SK-N-SH treated with all-trans-retinoic acid at 6 μM for 48 hours (cell line): ENCODE measurements around the gene MPDU1.

Experiments
- ATAC-seq: fragments of 200-7000 bp; cut with Tn5 transposase; 3 replicates; pipeline ENCODE4 v1.9.1; 2020; ENCODE audit warnings: mild to moderate bottlenecking, moderate library complexity
- ARNTL ChIP-seq: fragments of 450-650 bp; formaldehyde crosslinking; IDR thresholded peaks from 2 replicates; pipeline ENCODE4 v1.5.0; 2020; ENCODE audit warnings: low read depth, mild to moderate bottlenecking, moderate library complexity, borderline replicate concordance
- BACH2 ChIP-seq: fragments of 250-450 bp; sonication (Bioruptor Pico); IDR thresholded peaks from 2 replicates; pipeline ENCODE4 v1.9.0; 2021; ENCODE audit warnings: mild to moderate bottlenecking, borderline replicate concordance
- CREB5 ChIP-seq: fragments of 250-450 bp; sonication (Bioruptor Pico); IDR thresholded peaks from 2 replicates; pipeline ENCODE4 v1.5.1; 2020; ENCODE audit warnings: low read depth, mild to moderate bottlenecking, moderate library complexity
- CSDC2 ChIP-seq: fragments of 250-450 bp; sonication (Bioruptor Pico); IDR thresholded peaks from 2 replicates; pipeline ENCODE4 v1.5.0; 2020; ENCODE audit warnings: mild to moderate bottlenecking, moderate library complexity
- ESRRG ChIP-seq: fragments of 250-450 bp; sonication (Bioruptor Pico); IDR thresholded peaks from 2 replicates; pipeline ENCODE4 v1.6.1; 2021; ENCODE audit warnings: mild to moderate bottlenecking
- ISL1 ChIP-seq: fragments of 250-450 bp; sonication (Bioruptor Pico); IDR thresholded peaks from 2 replicates; pipeline ENCODE4 v2.1.2; 2022; ENCODE audit warnings: mild to moderate bottlenecking, moderate library complexity
- OSR1 ChIP-seq: fragments of 250-450 bp; sonication (Bioruptor Pico); IDR thresholded peaks from 2 replicates; pipeline ENCODE4 v1.8.0; 2022; ENCODE audit warnings: moderate library complexity, mild to moderate bottlenecking, inconsistent platforms
- PATZ1 ChIP-seq: fragments of 250-450 bp; sonication (Bioruptor Pico); IDR thresholded peaks from 2 replicates; pipeline ENCODE4 v1.8.0; 2020; ENCODE audit warnings: mild to moderate bottlenecking, moderate library complexity, borderline replicate concordance
- POU6F1 ChIP-seq: fragments of 250-450 bp; sonication (Bioruptor Pico); IDR thresholded peaks from 2 replicates; pipeline ENCODE4 v1.8.0; 2021; ENCODE audit warnings: low read depth, mild to moderate bottlenecking, moderate library complexity, borderline replicate concordance
- PPARA ChIP-seq: fragments of 250-450 bp; sonication (Bioruptor Pico); IDR thresholded peaks from 2 replicates; pipeline ENCODE4 v1.5.0; 2020; ENCODE audit warnings: mild to moderate bottlenecking, borderline replicate concordance
- RARB ChIP-seq: fragments of 250-450 bp; sonication (Bioruptor Pico); IDR thresholded peaks from 2 replicates; pipeline ENCODE4 v1.8.0; 2021; ENCODE audit warnings: mild to moderate bottlenecking, moderate library complexity
- SNAI2 ChIP-seq: fragments of 250-450 bp; sonication (Bioruptor Pico); IDR thresholded peaks from 2 replicates; pipeline ENCODE4 v1.5.0; 2020; ENCODE audit warnings: mild to moderate bottlenecking, moderate library complexity
- TOX ChIP-seq: fragments of 250-450 bp; sonication (Bioruptor Pico); IDR thresholded peaks from 2 replicates; pipeline ENCODE4 v1.8.0; 2021; ENCODE audit warnings: mild to moderate bottlenecking, moderate library complexity, borderline replicate concordance
- TSHZ2 ChIP-seq: fragments of 250-450 bp; sonication (Bioruptor Pico); IDR thresholded peaks from 2 replicates; pipeline ENCODE4 v1.5.0; 2020; ENCODE audit warnings: mild to moderate bottlenecking, moderate library complexity
- ZC3H10 ChIP-seq: fragments of 250-450 bp; sonication (Bioruptor Pico); IDR thresholded peaks from 2 replicates; pipeline ENCODE4 v1.5.1; 2021; ENCODE audit warnings: mild to moderate bottlenecking, moderate library complexity
- ZFP30 ChIP-seq: fragments of 450-650 bp; formaldehyde crosslinking; IDR thresholded peaks from 2 replicates; pipeline ENCODE4 v1.5.0; 2022; ENCODE audit warnings: mild to moderate bottlenecking, moderate library complexity
- ZNF565 ChIP-seq: fragments of 450-650 bp; formaldehyde crosslinking; conservative IDR thresholded peaks from 2 replicates; pipeline ENCODE4 v1.5.0; 2020; ENCODE audit warnings: low read depth, mild to moderate bottlenecking, moderate library complexity
- ZNF70 ChIP-seq: fragments of 450-650 bp; formaldehyde crosslinking; IDR thresholded peaks from 2 replicates; pipeline ENCODE4 v1.5.0; 2020; ENCODE audit warnings: mild to moderate bottlenecking, moderate library complexity

The MPDU1 gene

DNA sequence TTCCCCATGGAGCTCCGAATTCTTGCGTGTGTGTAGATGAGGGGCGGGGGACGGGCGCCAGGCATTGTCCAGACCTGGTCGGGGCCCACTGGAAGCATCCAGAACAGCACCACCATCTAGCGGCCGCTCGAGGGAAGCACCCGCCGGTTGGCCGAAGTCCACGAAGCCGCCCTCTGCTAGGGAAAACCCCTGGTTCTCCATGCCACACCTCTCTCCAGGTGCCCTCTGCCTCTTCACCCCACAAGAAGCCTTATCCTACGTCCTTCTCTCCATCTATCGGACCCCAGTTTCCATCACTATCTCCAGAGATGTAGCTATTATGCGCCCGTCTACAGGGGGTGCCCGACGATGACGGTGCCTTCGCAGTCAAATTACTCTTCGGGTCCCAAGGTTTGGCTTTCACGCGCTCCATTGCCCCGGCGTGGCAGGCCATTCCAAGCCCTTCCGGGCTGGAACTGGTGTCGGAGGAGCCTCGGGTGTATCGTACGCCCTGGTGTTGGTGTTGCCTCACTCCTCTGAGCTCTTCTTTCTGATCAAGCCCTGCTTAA is 22.6 kb upstream of the MPDU1 start:
- TF ChIP-seq ZFP30 (CRISPR knock-in tag) (no peak), POU6F1 (CRISPR knock-in tag) (no peak), ZNF70 (CRISPR knock-in tag) (no peak), ZNF565 (no peak), CSDC2 (CRISPR knock-in tag) (no peak)
- ATAC-seq = peak; percentile 86

DNA sequence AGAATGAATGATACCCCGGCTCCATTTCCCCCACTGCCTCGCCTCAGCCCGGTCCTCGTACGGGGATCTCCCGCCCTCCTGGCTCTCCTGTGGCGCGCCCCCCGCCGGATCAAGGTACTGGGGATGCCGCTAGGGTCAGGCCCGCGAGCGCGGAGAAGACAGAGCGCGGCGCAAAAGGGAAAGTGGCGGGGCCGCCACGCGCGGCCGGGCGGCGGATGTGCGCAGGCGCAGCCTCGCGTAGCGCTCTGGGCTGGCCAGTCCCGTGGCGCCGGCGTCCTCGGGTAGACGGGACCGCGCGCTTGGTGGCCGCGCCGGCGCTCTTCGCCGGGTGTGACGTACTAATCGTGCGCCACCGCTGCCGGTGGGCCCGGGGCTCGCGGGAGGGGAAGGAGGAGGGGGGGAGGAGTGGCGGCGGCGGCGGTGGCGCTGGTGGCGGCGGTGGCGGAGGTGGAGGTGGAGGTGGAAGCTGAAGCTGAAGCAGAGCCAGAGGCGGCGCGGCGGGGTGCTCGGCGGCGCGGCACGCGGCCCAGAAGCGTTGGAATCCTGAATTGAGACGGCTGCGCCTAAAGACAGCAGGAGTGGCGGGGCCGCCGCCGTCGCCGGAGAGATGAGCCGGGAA is 22.0 kb upstream of the MPDU1 start, which contains the start of gene SENP3:
Gene SENP3, plus strand, starts transcription at position 331 of the 619 bp plus-strand sequence. CDS start 1,158 bp downstream, outside the sequence.
- peak; percentile 90 for ATAC-seq
- no peak for TF ChIP-seq TSHZ2 (CRISPR knock-in tag)
- TF ChIP-seq, all 23 proteins: peak for 0

DNA sequence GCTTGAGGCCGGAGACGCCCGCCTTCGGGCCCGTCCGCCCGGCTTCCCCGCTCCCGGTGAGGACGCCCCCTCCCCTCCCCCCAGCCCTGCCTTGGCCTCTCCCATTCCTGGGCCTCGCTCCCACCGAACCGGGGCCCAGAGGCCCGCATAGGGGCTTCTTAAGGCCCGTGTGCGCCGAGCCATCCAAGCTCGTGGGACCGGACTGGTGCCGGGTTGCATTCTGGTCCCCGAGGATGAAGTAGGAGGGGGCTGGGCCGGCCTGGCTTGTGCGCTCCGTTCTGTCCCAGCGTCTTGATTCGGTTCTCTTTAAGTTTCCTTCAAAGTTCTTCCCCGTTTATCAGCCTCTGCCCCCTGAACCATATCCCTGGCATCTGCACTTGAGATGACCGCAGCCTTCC is 21.4 kb upstream of the MPDU1 start:
- no peak for TF ChIP-seq ARNTL (CRISPR knock-in tag)
- no peak for TF ChIP-seq TOX (CRISPR knock-in tag)
- TF ChIP-seq OSR1 (CRISPR knock-in tag) = no peak
- no peak for TF ChIP-seq ESRRG (CRISPR knock-in tag)
- TF ChIP-seq BACH2 = no peak
- TF ChIP-seq ZNF565 = no peak
- no peak for TF ChIP-seq CREB5
- TF ChIP-seq PATZ1 (CRISPR knock-in tag) = no peak
- TF ChIP-seq ZC3H10 (CRISPR knock-in tag) = no peak
- no peak for TF ChIP-seq SNAI2 (CRISPR knock-in tag)
- no peak for TF ChIP-seq RARB (CRISPR knock-in tag)
- TF ChIP-seq ISL1 (CRISPR knock-in tag) = no peak
- TF ChIP-seq POU6F1 (CRISPR knock-in tag) = no peak
- no peak for TF ChIP-seq PPARA (CRISPR knock-in tag)
- peak; percentile 5 for ATAC-seq
